ENCODE results near the gene TMEM100.

- TF ChIP-seq GATA3 (IDR thresholded peaks at IDR 0.05; ENCODE audit: low read depth, low read length) = peak; percentile 46; the same call in 1 of the 2 replicates
- TF ChIP-seq GATA2 (IDR thresholded peaks at IDR 0.05; ENCODE audit: low read depth, low read length) = peak; percentile 46; the same call in 1 of the 2 replicates
Measured at GRCh38 chr17:55722742-55723487, at the start of gene TMEM100.

Measured in SH-SY5Y (cell line).